Hematopoietic multipotent progenitor cell treated with erythropoietin and hydrocortisone succinate and interleukin-3 and kit ligand, for 8 days (in vitro differentiated cells): Measurements from ENCODE around the gene PRRT2.

Experiments
- DNase-seq: peaks from one replicate; pipeline ENCODE4 v3.0.0-alpha.2; 2015

Gene PRRT2

GRCh38 chr16:29835926-29836325, 23.9 kb downstream of the PRRT2 start:
- DNase-seq, result no peak

GRCh38 chr16:29836623-29837022, 24.6 kb downstream of the PRRT2 start:
- no peak for DNase-seq

GRCh38 chr16:29837841-29838240, 25.8 kb downstream of the PRRT2 start:
- DNase-seq, result no peak

- DNase-seq, result no peak
These were observed 27.8 kb downstream of the PRRT2 start for GRCh38 chr16:29839822-29840221.

- no peak for DNase-seq
These were observed 28.2 kb downstream of the PRRT2 start for GRCh38 chr16:29840240-29840639.

- no peak for DNase-seq
These were observed 29.6 kb downstream of the PRRT2 start for GRCh38 chr16:29841631-29842030.

- peak; percentile 11 for DNase-seq
These were observed 30.8 kb downstream of the PRRT2 start for GRCh38 chr16:29842732-29843346.

- DNase-seq, result no peak
These were observed 31.9 kb downstream of the PRRT2 start for GRCh38 chr16:29843931-29844330.

GRCh38 chr16:29844575-29845331, 32.8 kb downstream of the PRRT2 start:
- no peak for DNase-seq

GRCh38 chr16:29845656-29846055, 33.7 kb downstream of the PRRT2 start:
- DNase-seq, result no peak

GRCh38 chr16:29848420-29849297, 36.7 kb downstream of the PRRT2 start:
- peak; percentile 73 for DNase-seq

GRCh38 chr16:29849505-29849904, 37.5 kb downstream of the PRRT2 start:
- no peak for DNase-seq

- DNase-seq, result no peak
These were observed 39.0 kb downstream of the PRRT2 start for GRCh38 chr16:29850998-29851397.

- no peak for DNase-seq
These were observed 40.7 kb downstream of the PRRT2 start for GRCh38 chr16:29852654-29853053.

GRCh38 chr16:29854520-29855100, 42.6 kb downstream of the PRRT2 start:
- DNase-seq, result no peak

- no peak for DNase-seq
These were observed 45.3 kb downstream of the PRRT2 start for GRCh38 chr16:29857133-29857760.

GRCh38 chr16:29858149-29858849, 46.3 kb downstream of the PRRT2 start:
- DNase-seq, result no peak

- no peak for DNase-seq
These were observed 47.0 kb downstream of the PRRT2 start for GRCh38 chr16:29858974-29859373.

GRCh38 chr16:29860218-29860617, 48.2 kb downstream of the PRRT2 start:
- DNase-seq, result no peak

GRCh38 chr16:29862383-29862883, 50.4 kb downstream of the PRRT2 start:
- DNase-seq, result peak; percentile 21

- DNase-seq, result peak; percentile 97
These were observed 51.1 kb downstream of the PRRT2 start, which contains the start of gene CDIPT for GRCh38 chr16:29862884-29863668. Gene CDIPT (minus strand): TSS chr16:29863226. CDS start chr16:29862857, 369 bp downstream.
